ENCODE results near the gene UBE2E3. TPM values are rescaled to one million over a fixed set of nuclear protein-coding genes. Genes with fewer than 3 reads are reported as not detected.

UBE2E3 gene
- total and polyA plus RNA-seq, 2 of the 13 experiments (the other 11 are each of a cell fraction or from before 2014, with no cell fraction given) = 45.7 to 92.6 TPM

GRCh38 chr2:181058378-181059269, 78.2 kb downstream of the UBE2E3 start (continued):
- TF ChIP-seq FOXO4 (CRISPR knock-in tag; conservative IDR thresholded peaks at IDR 0.05) = 0 out of 2 replicates have a peak, but pooled peaks have one; percentile 39
- no peak for TF ChIP-seq AFF4 (CRISPR knock-in tag; IDR thresholded peaks at IDR 0.05)
- TF ChIP-seq SMC3 (IDR thresholded peaks at IDR 0.05; ENCODE audit: low read length) = peak; percentile 79
- peak; percentile 84 for TF ChIP-seq MAFF (IDR thresholded peaks at IDR 0.05; ENCODE audit: low read depth, low read length)
- TF ChIP-seq ZNF224 (CRISPR knock-in tag; IDR thresholded peaks at IDR 0.05) = no peak
- no peak for TF ChIP-seq CCDC6 (CRISPR knock-in tag; IDR thresholded peaks at IDR 0.05)
- TF ChIP-seq CTCF (CRISPR knock-in tag; IDR thresholded peaks at IDR 0.05) = peak; percentile 84
- no peak for TF ChIP-seq KAT7 (CRISPR knock-in tag; IDR thresholded peaks at IDR 0.05; ENCODE audit: borderline replicate concordance)
- TF ChIP-seq ZNF512 (CRISPR knock-in tag; IDR thresholded peaks at IDR 0.05) = no peak
- TF ChIP-seq ZNF691 (CRISPR knock-in tag; IDR thresholded peaks at IDR 0.05; ENCODE audit: borderline replicate concordance, low read depth) = no peak
